CD4-positive, CD25-positive, alpha-beta regulatory T cell (primary cell): ENCODE results near the gene MED13L. TPM values are rescaled to one million over a fixed set of nuclear protein-coding genes. Genes with fewer than 3 reads are reported as not detected.
"Not testable (repeated sequence)": the region's sequence is repeated elsewhere in the genome, so short reads cannot be mapped to it uniquely, and the experiment has no call there.

Experiments used
- ATAC-seq, 2 donors: fragments of 150-1000 bp; cut with Tn5 transposase; one replicate each; pipeline ENCODE4 v1.10.0; 2021; ENCODE audit warnings: low read depth in 2 of 2, moderate number of reproducible peaks in 2 of 2, moderate library complexity in 1 of 2
- DNase-seq, 3 donors: peaks; one replicate each; pipeline versions ENCODE4 v3.0.0 to v3.0.0-alpha.2; 2012 to 2022; ENCODE audit warnings: mixed read lengths in 1 of 3
- H3K27ac ChIP-seq: one replicate; pipeline ENCODE4 v1.7.0; 2013; ENCODE audit warnings: mild to moderate bottlenecking, low read length; ENCODE audit not compliant: insufficient read depth, poor library complexity, severe bottlenecking
- H3K27me3 ChIP-seq: one replicate; pipeline ENCODE4 v1.7.0; 2013; ENCODE audit warnings: low read length; ENCODE audit not compliant: control insufficient read depth, insufficient read depth
- H3K36me3 ChIP-seq: one replicate; pipeline ENCODE4 v1.7.0; 2013; ENCODE audit warnings: mild to moderate bottlenecking, low read length, moderate library complexity; ENCODE audit not compliant: control insufficient read depth, insufficient read depth
- H3K4me1 ChIP-seq: 2 replicates; pipeline ENCODE4 v1.7.0; 2013; ENCODE audit warnings: mild to moderate bottlenecking, low read length; ENCODE audit not compliant: insufficient read depth, control insufficient read depth, poor library complexity, severe bottlenecking
- H3K4me3 ChIP-seq: one replicate; pipeline ENCODE4 v1.7.0; 2013; ENCODE audit warnings: low read depth, mild to moderate bottlenecking, low read length, moderate library complexity
- H3K9me3 ChIP-seq, 2 experiments: 1 replicate in 1 of 2; 2 replicates in 1 of 2; pipeline ENCODE4 v1.7.0; 2013; ENCODE audit warnings: low read length in 2 of 2, mild to moderate bottlenecking in 1 of 2, moderate library complexity in 1 of 2; ENCODE audit not compliant: control insufficient read depth in 2 of 2
- H3K27ac Mint-ChIP-seq, 3 donors: one replicate each; pipeline ENCODE4 v1.8.0; 2020 to 2022; ENCODE audit warnings: mild to moderate bottlenecking in 3 of 3, mixed read lengths in 3 of 3, moderate library complexity in 2 of 3
- H3K27me3 Mint-ChIP-seq: one replicate; pipeline ENCODE4 v1.8.0; 2022; ENCODE audit warnings: mild to moderate bottlenecking, mixed read lengths
- H3K36me3 Mint-ChIP-seq: one replicate; pipeline ENCODE4 v1.8.0; 2020; ENCODE audit warnings: mixed read lengths
- H3K4me1 Mint-ChIP-seq, 4 donors: one replicate each; pipeline ENCODE4 v1.8.0; 2020 to 2022; ENCODE audit warnings: mixed read lengths in 4 of 4, mild to moderate bottlenecking in 1 of 4
- H3K4me3 Mint-ChIP-seq, 4 donors: one replicate each; pipeline ENCODE4 v1.8.0; 2020 to 2022; ENCODE audit warnings: mild to moderate bottlenecking in 4 of 4, mixed read lengths in 4 of 4, moderate library complexity in 3 of 4
- H3K9me3 Mint-ChIP-seq, 7 donors: one replicate each; pipeline ENCODE4 v1.8.0; 2020 to 2022; ENCODE audit warnings: mixed read lengths in 7 of 7, mild to moderate bottlenecking in 3 of 7, moderate library complexity in 2 of 7
- polyA plus RNA-seq, 4 donors: library from polyadenylated mRNA; unstranded; fragments of 300-500 nt; fragmentation: Illumina TruSeq; gene quantifications; one replicate each; pipeline ENCODE4 v1.2.3, GENCODE V29; 2021
- total RNA-seq: library from RNA; stranded (reverse); gene quantifications from one replicate; pipeline ENCODE4 v1.2.3, GENCODE V29; 2022

MED13L gene
- total and polyA plus RNA-seq, 5 donors from 2014 or later, result 4.5 to 179 (median 7.0) TPM

DNA sequence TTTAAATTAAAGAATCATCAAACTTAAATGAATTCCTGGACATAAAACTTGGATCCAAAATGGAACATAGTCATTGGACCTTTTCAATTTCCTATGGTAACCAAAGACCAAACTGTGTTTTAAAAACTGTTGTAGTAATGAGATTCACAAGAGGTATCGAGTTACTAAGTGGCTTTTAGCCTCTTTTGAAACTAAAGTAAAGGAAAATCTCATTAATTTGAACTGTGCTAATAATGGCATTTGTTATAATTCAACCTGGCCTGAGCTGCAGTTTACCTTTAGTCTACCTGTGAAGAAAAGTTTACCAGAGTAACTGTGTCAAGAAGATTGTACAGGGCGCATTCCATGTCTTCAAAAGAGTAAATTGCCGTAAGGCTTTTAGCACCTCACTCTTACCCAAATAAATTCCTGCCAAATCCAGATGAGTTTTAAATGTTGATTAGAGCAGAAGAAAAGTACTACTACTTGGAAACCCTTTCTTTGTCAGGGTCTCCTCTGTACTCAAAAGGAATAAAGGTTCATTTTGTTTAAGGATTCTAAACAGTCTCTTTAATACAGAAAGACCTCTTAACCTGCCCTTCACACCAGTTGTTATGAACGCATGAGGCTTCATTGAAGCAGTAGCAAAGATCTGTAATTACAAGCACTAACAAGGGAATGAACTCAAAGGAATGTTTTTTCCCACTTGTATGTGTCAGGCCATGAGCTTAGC, 17.1 kb upstream of the MED13L start:
- Histone ChIP-seq H3K27ac (no peak overlapping the region), H3K9me3 (peaks cover 0 to 1% of the 10 kb centered on the region in 2 experiments), H3K36me3 (no peaks in the 10 kb centered on the region), H3K4me3 (no peak overlapping the region), H3K27me3 (peaks cover 20% of the 10 kb centered on the region), H3K4me1 (no peaks in the 10 kb centered on the region)
- Mint-ChIP-seq H3K9me3 (peaks cover 0 to 4% (median 0%) of the 10 kb centered on the region in 7 donors), H3K4me3 (no peak overlapping the region), H3K4me1 (no peaks in the 10 kb centered on the region), H3K27ac (no peak overlapping the region), H3K27me3 (peaks cover 32% of the 10 kb centered on the region), H3K36me3 (no peaks in the 10 kb centered on the region)
- DNase-seq (no peak), ATAC-seq (no peak)

DNA sequence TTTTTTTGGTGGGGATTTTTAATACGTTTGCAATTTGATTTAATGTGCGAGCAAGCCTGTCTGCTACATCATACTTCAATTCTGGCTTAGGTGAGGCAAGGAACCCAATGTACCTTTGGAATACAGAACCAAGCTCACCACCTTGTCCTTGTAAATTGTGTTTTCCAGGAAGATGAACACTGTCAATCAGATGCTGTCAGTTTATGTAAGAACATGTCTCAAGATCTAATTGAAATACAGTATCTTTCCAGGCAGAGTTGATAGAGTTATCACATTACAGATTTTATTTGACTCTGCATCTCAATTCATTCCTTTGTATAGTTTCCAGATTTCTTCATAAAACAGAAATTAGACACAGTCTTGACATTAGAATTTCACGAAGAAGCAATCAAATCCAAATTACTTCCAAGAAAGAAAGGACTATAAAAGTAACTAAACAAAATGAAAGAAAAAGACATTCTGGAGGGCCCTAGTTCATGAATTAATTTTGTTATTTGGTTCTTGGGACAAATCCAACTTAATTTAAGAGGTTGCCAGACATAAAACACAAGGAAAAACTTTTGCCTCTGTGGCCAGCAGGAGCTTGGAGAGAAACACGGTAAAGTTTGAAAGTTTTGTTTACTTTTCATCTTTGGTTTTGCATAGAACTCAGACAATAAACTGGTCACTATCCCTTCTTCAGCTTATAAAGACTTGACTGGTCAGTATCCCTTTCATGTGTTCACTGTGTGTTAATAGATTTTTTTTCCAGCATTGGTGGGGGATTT, 16.4 kb upstream of the MED13L start:
- no peak for ATAC-seq
- H3K27ac Mint-ChIP-seq, result no peak overlapping the region
- peaks cover 0 to 4% (median 1%) of the 10 kb centered on the region in 7 donors for H3K9me3 Mint-ChIP-seq

DNA sequence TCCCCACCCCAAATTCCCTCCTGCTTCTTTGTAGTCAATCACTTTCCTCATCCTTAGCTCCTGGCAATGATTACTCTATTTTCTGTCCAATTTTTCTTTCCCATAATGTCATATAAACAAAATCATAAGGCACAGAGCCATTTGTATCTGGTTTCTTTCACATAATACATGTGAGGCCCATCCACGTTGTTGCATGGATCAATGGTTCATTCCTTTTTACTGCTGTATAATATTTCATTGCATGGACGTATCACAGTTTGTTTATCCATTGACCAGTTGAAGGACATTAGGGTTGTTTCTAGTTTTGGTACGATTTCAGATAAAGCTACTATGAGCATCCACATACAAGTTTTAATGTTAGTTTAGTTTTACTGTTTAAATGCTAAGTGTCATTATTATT, 13.7 kb upstream of the MED13L start:
- H3K27ac Mint-ChIP-seq, result no peak overlapping the region

More for the DNA sequence above, 16.4 kb upstream of the MED13L start:
- no peak overlapping the region for H3K27ac ChIP-seq
- Mint-ChIP-seq H3K4me3 (no peak overlapping the region), H3K4me1 (no peaks in the 10 kb centered on the region), H3K27me3 (peaks cover 32% of the 10 kb centered on the region), H3K36me3 (no peaks in the 10 kb centered on the region)
- no peaks in the 10 kb centered on the region for H3K4me1 ChIP-seq
- peaks cover 0 to 1% of the 10 kb centered on the region in 2 experiments for H3K9me3 ChIP-seq
- H3K4me3 ChIP-seq, result no peak overlapping the region
- H3K36me3 ChIP-seq, result no peaks in the 10 kb centered on the region
- peaks cover 20% of the 10 kb centered on the region for H3K27me3 ChIP-seq
- DNase-seq, result no peak

DNA sequence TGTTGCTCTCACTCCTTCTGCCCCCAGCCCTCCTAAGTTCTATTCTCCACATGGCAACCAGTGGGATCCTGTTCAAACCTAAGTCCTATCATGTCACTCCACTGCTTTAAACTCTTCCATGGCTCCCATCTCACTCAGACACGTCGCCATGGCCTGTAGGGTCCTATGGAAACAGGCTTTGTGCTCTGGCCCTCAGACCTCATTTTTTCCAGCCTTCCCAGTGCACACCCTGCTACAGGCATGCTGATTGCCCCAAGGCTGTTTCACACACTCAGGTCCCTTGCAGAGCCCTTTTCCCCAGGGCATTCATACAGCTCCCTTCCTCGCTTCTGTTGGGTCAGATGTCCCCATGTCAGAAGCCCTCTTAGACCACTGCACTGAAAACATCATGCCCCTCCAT, 11.2 kb upstream of the MED13L start:
- ATAC-seq, result no peak

More for the DNA sequence above, 13.7 kb upstream of the MED13L start:
- DNase-seq (no peak), ATAC-seq (no peak)
- H3K4me3 Mint-ChIP-seq, result no peak overlapping the region
- no peaks in the 10 kb centered on the region for H3K36me3 Mint-ChIP-seq
- peaks cover 20% of the 10 kb centered on the region for H3K27me3 ChIP-seq
- H3K36me3 ChIP-seq, result no peaks in the 10 kb centered on the region
- H3K27me3 Mint-ChIP-seq, result peaks cover 24% of the 10 kb centered on the region
- H3K9me3 Mint-ChIP-seq, result peaks cover 0 to 2% (median 0%) of the 10 kb centered on the region in 7 donors
- H3K9me3 ChIP-seq, result no peaks in the 10 kb centered on the region
- no peaks in the 10 kb centered on the region for H3K4me1 ChIP-seq
- H3K4me3 ChIP-seq, result no peak overlapping the region
- no peak overlapping the region for H3K27ac ChIP-seq
- no peaks in the 10 kb centered on the region for H3K4me1 Mint-ChIP-seq

DNA sequence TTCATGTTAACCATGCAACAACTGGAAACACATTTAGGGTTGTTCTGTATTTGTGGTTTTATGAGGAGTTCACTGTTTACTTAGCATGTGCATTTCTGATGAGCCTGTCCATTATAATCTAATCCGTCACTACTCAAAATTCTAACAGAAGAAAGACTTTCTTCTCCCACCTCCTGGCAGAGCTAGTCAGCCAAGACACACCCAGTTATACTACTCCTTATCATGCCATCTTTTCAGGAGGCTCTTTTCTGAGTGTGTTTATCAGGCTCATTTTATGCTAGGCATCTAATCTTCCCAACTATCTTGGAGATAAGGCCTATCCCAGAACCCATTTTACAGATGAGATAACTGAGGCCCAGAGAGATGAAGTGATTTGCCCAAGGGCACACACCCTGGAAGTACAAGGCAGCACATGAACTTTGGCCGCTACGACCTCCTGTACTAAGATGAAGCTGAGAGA, 10.4 kb upstream of the MED13L start:
- H3K4me3 Mint-ChIP-seq, result no peak overlapping the region
- Histone ChIP-seq H3K9me3 (no peaks in the 10 kb centered on the region), H3K27me3 (peaks cover 6% of the 10 kb centered on the region), H3K4me1 (no peaks in the 10 kb centered on the region), H3K36me3 (no peaks in the 10 kb centered on the region), H3K27ac (no peak overlapping the region), H3K4me3 (no peak overlapping the region)
- peaks cover 0 to 3% (median 0%) of the 10 kb centered on the region in 7 donors for H3K9me3 Mint-ChIP-seq
- ATAC-seq (no peak), DNase-seq (no peak)
- H3K27me3 Mint-ChIP-seq, result peaks cover 18% of the 10 kb centered on the region
- H3K4me1 Mint-ChIP-seq, result peaks cover 0 to 4% (median 0%) of the 10 kb centered on the region in 4 donors
- H3K36me3 Mint-ChIP-seq, result no peaks in the 10 kb centered on the region
- H3K27ac Mint-ChIP-seq, result no peak overlapping the region

More for the DNA sequence above, 11.2 kb upstream of the MED13L start:
- H3K27ac ChIP-seq, result no peak overlapping the region
- Mint-ChIP-seq H3K4me1 (no peaks in the 10 kb centered on the region), H3K27ac (no peak overlapping the region), H3K27me3 (peaks cover 24% of the 10 kb centered on the region), H3K36me3 (no peaks in the 10 kb centered on the region), H3K9me3 (peaks cover 0 to 3% (median 0%) of the 10 kb centered on the region in 7 donors), H3K4me3 (no peak overlapping the region)
- H3K36me3 ChIP-seq, result no peaks in the 10 kb centered on the region
- no peak for DNase-seq
- no peaks in the 10 kb centered on the region for H3K4me1 ChIP-seq
- H3K4me3 ChIP-seq, result no peak overlapping the region
- H3K27me3 ChIP-seq, result peaks cover 6% of the 10 kb centered on the region
- no peaks in the 10 kb centered on the region for H3K9me3 ChIP-seq

DNA sequence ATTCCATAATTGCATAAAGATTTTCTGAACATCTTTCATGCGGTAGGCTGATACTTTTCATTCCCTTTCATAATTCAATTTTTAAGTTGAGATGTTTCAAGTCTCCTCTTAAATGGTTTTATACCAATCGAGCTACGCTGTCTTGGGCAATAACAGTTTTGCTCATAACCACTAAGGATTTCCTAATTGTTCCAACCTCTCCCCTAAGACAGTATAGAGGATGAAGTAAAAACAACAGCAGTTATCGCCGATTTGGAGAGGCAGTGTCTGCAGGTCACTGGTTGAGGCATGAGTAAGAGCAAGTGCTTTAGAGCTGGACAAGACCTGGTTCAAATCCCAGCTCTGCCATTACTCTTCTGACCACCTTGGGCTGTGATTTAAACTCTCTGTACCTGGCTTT, 6.9 kb upstream of the MED13L start:
- no peaks in the 10 kb centered on the region for H3K4me1 ChIP-seq
- no peaks in the 10 kb centered on the region for H3K36me3 Mint-ChIP-seq
- H3K27me3 Mint-ChIP-seq, result peaks cover 19% of the 10 kb centered on the region

DNA sequence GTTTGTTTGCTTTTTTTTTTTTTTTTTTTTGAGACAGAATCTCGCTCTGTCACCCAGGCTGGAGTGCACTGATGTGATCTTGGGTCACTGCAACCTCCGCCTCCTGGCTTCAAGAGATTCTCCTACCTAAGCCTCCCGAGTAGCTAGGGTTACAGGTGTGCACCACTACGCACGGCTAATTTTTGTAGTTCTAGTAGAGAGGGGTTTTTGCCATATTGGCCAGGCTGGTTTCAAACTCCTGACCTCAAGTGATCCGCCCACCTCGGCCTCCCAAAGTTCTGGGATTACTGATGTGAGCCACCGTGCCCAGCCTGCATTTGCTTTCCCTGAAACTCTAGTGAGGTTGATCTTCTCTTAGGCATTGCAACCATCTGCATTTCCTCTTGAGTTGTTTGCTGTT, 6.4 kb upstream of the MED13L start:
- H3K36me3 Mint-ChIP-seq, H3K4me3 ChIP-seq, H3K27me3 ChIP-seq, DNase-seq, H3K27ac Mint-ChIP-seq, H3K36me3 ChIP-seq, H3K4me3 Mint-ChIP-seq, H3K4me1 ChIP-seq, H3K9me3 Mint-ChIP-seq, H3K27ac ChIP-seq, H3K4me1 Mint-ChIP-seq, H3K9me3 ChIP-seq, ATAC-seq: not testable (repeated sequence)
- H3K27me3 Mint-ChIP-seq, result peaks cover 25% of the 10 kb centered on the region

More for the DNA sequence above, 6.9 kb upstream of the MED13L start:
- no peak overlapping the region for H3K27ac ChIP-seq
- no peaks in the 10 kb centered on the region for H3K27me3 ChIP-seq
- DNase-seq (no peak), ATAC-seq (no peak)
- peaks cover 0 to 10% (median 6%) of the 10 kb centered on the region in 4 donors for H3K4me1 Mint-ChIP-seq
- H3K9me3 Mint-ChIP-seq, result peaks cover 0 to 3% (median 0%) of the 10 kb centered on the region in 7 donors
- no peaks in the 10 kb centered on the region for H3K36me3 ChIP-seq
- no peak overlapping the region for H3K4me3 Mint-ChIP-seq
- no peak overlapping the region for H3K27ac Mint-ChIP-seq
- no peaks in the 10 kb centered on the region for H3K9me3 ChIP-seq
- no peak overlapping the region for H3K4me3 ChIP-seq
